ENCODE measurements around the gene IDE.

The IDE gene

GRCh38 chr10:92544296-92544695 is 29.6 kb downstream of the IDE start:
- H3K4me3 ChIP-seq (ENCODE audit: low read depth, low read length), result no peak overlapping the region
- DNase-seq (ENCODE audit: low read depth), result peak; percentile 30
- no peak for TF ChIP-seq CTCF (IDR thresholded peaks at IDR 0.05; ENCODE audit: insufficient read depth, low read depth, low read length, missing control alignments)

- no peak overlapping the region for H3K4me3 ChIP-seq (ENCODE audit: low read depth, low read length)
- no peak for TF ChIP-seq CTCF (IDR thresholded peaks at IDR 0.05; ENCODE audit: insufficient read depth, low read depth, low read length, missing control alignments)
- DNase-seq (ENCODE audit: low read depth), result no peak
Observed at GRCh38 chr10:92542458-92542857, 31.4 kb downstream of the IDE start.

- DNase-seq (ENCODE audit: low read depth), result no peak
- no peak overlapping the region for H3K4me3 ChIP-seq (ENCODE audit: low read depth, low read length)
- no peak for TF ChIP-seq CTCF (IDR thresholded peaks at IDR 0.05; ENCODE audit: insufficient read depth, low read depth, low read length, missing control alignments)
Observed at GRCh38 chr10:92541583-92541982, 32.3 kb downstream of the IDE start.

DNA sequence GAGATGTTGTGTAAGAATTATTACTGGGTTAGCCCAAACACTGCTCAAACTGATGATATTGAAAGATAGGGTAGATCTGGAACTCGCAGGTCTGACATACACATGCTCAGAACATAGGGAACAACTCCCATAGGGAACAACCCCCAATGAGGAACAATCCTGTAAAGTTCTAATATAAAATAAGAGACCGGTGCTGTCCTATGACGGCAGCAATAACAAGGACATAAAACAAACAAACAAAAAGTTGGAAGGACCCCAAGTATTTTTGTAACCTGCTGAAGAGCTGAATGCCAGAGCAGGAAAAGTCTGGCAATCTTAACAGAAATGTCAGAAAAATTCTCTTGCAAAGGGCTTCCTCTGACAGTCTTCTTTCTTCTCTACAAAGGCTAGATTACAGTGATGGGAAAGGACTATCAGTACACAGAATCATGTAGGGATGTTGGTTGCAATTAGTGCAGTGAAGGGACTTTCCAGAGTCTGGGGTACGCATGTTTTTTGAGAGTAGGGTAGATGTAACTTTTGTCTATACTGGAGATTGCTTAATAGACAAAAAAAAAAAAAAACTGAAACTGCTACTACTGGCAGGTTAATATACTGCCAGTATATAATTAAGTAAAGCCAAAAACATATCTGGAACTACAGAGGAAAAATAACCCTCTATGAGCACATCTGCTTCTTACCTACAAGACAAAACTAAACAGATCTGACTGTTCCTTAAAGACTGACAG is 35.5 kb downstream of the IDE start:
- TF ChIP-seq CTCF (IDR thresholded peaks at IDR 0.05; ENCODE audit: insufficient read depth, low read depth, low read length, missing control alignments), result no peak

DNA sequence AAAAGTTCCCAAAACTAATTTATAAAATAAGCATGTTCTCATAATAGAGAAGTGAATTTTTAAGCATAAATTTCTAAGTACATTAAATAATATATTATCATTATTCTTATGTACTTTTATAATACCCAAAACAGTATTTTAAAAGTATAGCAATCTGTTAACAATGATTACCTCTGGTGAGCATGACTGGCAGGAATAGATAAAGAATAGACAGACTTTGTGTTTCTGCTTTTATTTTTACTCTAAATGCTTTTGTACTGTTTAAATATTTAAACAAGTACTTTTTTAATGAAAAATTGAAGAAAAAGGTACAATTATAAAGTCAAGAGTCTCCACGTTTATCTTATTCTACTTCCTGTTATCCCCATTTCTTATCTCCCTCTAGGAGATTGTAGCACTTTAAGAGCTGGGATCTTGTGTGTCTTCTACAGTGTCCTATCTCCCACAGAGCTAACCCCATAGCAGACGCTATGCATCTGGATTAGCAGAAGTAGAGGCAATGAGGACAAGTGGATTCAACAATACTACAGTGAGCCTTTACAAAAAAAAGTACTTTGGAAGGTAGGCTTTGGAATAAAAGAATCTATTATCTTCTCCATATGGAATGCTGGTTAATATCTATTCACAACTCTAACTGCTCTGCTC is 42.9 kb downstream of the IDE start:
- no peak for TF ChIP-seq CTCF (IDR thresholded peaks at IDR 0.05; ENCODE audit: insufficient read depth, low read depth, low read length, missing control alignments)
- no peak overlapping the region for H3K4me3 ChIP-seq (ENCODE audit: low read depth, low read length)
- DNase-seq (ENCODE audit: low read depth), result no peak

More for the DNA sequence above, 35.5 kb downstream of the IDE start:
- no peak overlapping the region for H3K4me3 ChIP-seq (ENCODE audit: low read depth, low read length)
- DNase-seq (ENCODE audit: low read depth), result peak; percentile 17

DNA sequence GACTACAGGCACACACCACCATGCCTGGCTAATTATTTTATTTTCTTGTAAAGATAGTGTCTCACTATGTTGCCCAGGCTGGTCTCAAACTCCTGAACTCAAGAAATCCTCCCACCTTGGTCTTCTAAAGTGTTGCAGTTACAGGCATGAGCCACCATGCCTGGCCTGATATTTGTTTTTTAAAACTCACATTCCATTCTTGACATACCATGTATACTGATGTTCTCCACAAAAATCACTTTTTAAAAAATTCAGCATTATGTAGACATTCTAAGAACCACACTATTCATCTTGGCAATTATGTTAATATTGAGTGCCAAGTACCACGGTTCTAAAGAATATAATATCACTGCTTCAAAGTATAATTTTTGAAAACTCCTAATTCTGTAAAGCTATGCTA is 43.5 kb downstream of the IDE start:
- no peak for TF ChIP-seq CTCF (IDR thresholded peaks at IDR 0.05; ENCODE audit: insufficient read depth, low read depth, low read length, missing control alignments)
- no peak overlapping the region for H3K4me3 ChIP-seq (ENCODE audit: low read depth, low read length)
- DNase-seq (ENCODE audit: low read depth), result no peak
